ENCODE data around the gene CALML3.

- TF ChIP-seq EP300 (IDR thresholded peaks at IDR 0.05; ENCODE audit: borderline replicate concordance) (no peak), USF1 (IDR thresholded peaks at IDR 0.05) (no peak), REST (IDR thresholded peaks at IDR 0.05; ENCODE audit: low read depth) (no peak), TCF12 (IDR thresholded peaks at IDR 0.05; ENCODE audit: low read depth) (no peak), TAF1 (IDR thresholded peaks at IDR 0.05; ENCODE audit: low read depth) (no peak), RAD21 (IDR thresholded peaks at IDR 0.05; ENCODE audit: low read depth) (no peak), FOXM1 (IDR thresholded peaks at IDR 0.05; ENCODE audit: borderline replicate concordance, low read depth) (no peak), ZBTB7A (IDR thresholded peaks at IDR 0.05; ENCODE audit: low read depth) (no peak), NFIC (IDR thresholded peaks at IDR 0.05) (no peak), MAX (IDR thresholded peaks at IDR 0.05) (no peak), CREB1 (IDR thresholded peaks at IDR 0.05; ENCODE audit: low read depth) (no peak), YY1 (IDR thresholded peaks at IDR 0.05; ENCODE audit: low read depth) (no peak), EGR1 (IDR thresholded peaks at IDR 0.05) (no peak)
Measured at GRCh38 chr10:5576154-5576748, 51.5 kb downstream of the CALML3 start.

All from Ishikawa (cell line).